Left forelimb (tissue), 1 donor: ENCODE results near the gene NREP.
A peak's percentile ranks its signal among the peaks of the same experiment; 100 is the strongest.

Source experiments
- DNase-seq: peaks from one replicate; pipeline ENCODE4 v3.0.0-alpha.2; 2018; ENCODE audit warnings: low spot score

The NREP gene

GRCh38 chr5:111765613-111766571 is 8.9 kb upstream of the NREP start:
- DNase-seq: no peak

- DNase-seq: no peak
These were observed 7.0 kb upstream of the NREP start for GRCh38 chr5:111764019-111764418.

GRCh38 chr5:111762895-111763294 is 5.9 kb upstream of the NREP start:
- DNase-seq: no peak

- no peak for DNase-seq
These were observed 1.3 kb upstream of the NREP start for GRCh38 chr5:111758284-111758628.

- DNase-seq: peak; percentile 96
These were observed 625 bp upstream of the NREP start for GRCh38 chr5:111757355-111758283.

GRCh38 chr5:111755942-111756381 is 1.0 kb downstream of the NREP start:
- no peak for DNase-seq

GRCh38 chr5:111755345-111755941 is 1.6 kb downstream of the NREP start:
- DNase-seq: no peak

- DNase-seq: no peak
These were observed 3.0 kb downstream of the NREP start for GRCh38 chr5:111753884-111754589.

- no peak for DNase-seq
These were observed 4.5 kb downstream of the NREP start for GRCh38 chr5:111752426-111752965.

GRCh38 chr5:111749303-111750026 is 7.5 kb downstream of the NREP start:
- no peak for DNase-seq

GRCh38 chr5:111748304-111748763 is 8.7 kb downstream of the NREP start:
- DNase-seq: no peak

GRCh38 chr5:111747337-111747736 is 9.7 kb downstream of the NREP start:
- no peak for DNase-seq

- no peak for DNase-seq
These were observed 10.2 kb downstream of the NREP start for GRCh38 chr5:111746791-111747190.

GRCh38 chr5:111745075-111745739 is 11.8 kb downstream of the NREP start:
- DNase-seq: no peak

- DNase-seq: no peak
These were observed 12.5 kb downstream of the NREP start for GRCh38 chr5:111744455-111744854.

- DNase-seq: no peak
These were observed 13.0 kb downstream of the NREP start for GRCh38 chr5:111743988-111744387.

- DNase-seq: no peak
These were observed 13.5 kb downstream of the NREP start for GRCh38 chr5:111743512-111743911.

- no peak for DNase-seq
These were observed 14.6 kb downstream of the NREP start for GRCh38 chr5:111742177-111742994.

- no peak for DNase-seq
These were observed 15.7 kb downstream of the NREP start for GRCh38 chr5:111741278-111741677.
